Kidney capillary endothelial cell (primary cell): ENCODE measurements around the gene CNTROB.

Experiments
- DNase-seq: peaks from one replicate; pipeline ENCODE4 v3.0.0-alpha.2; 2018; ENCODE audit warnings: low spot score

Gene CNTROB

GRCh38 chr17:7931709-7932482 lies at the start of gene CNTROB, which contains the start of gene TRAPPC1:
Gene CNTROB (plus strand): TSS chr17:7932206. CDS start chr17:7933080, 874 bp downstream.
Gene TRAPPC1 (minus strand): TSS chr17:7931946. CDS start chr17:7931829, 117 bp downstream.
- DNase-seq = peak; percentile 99

GRCh38 chr17:7882629-7883028 lies 49.4 kb upstream of the CNTROB start:
- DNase-seq = no peak

GRCh38 chr17:7883781-7884386 lies 48.1 kb upstream of the CNTROB start:
- DNase-seq = peak; percentile 25

GRCh38 chr17:7884581-7885366 lies 47.2 kb upstream of the CNTROB start:
- DNase-seq = no peak

GRCh38 chr17:7885367-7886226 lies 46.4 kb upstream of the CNTROB start:
- peak; percentile 30 for DNase-seq

- DNase-seq = peak; percentile 47
These were observed 45.6 kb upstream of the CNTROB start for GRCh38 chr17:7886227-7887037.

GRCh38 chr17:7887038-7887481 lies 44.9 kb upstream of the CNTROB start:
- peak; percentile 87 for DNase-seq

GRCh38 chr17:7887482-7888183 lies 44.4 kb upstream of the CNTROB start:
- DNase-seq = peak; percentile 92

GRCh38 chr17:7888184-7888920 lies 43.7 kb upstream of the CNTROB start, which contains the start of gene CHD3:
Gene CHD3 (plus strand): TSS chr17:7888789. CDS start chr17:7889001, 212 bp downstream.
- DNase-seq = peak; percentile 66

- DNase-seq = peak; percentile 95
These were observed 42.6 kb upstream of the CNTROB start for GRCh38 chr17:7889166-7889955.

- DNase-seq = no peak
These were observed 38.7 kb upstream of the CNTROB start for GRCh38 chr17:7893187-7893880.

GRCh38 chr17:7894226-7894625 lies 37.8 kb upstream of the CNTROB start:
- no peak for DNase-seq

- no peak for DNase-seq
These were observed 37.1 kb upstream of the CNTROB start for GRCh38 chr17:7894866-7895265.

- no peak for DNase-seq
These were observed 34.9 kb upstream of the CNTROB start for GRCh38 chr17:7897090-7897489.

- peak; percentile 24 for DNase-seq
These were observed 34.2 kb upstream of the CNTROB start for GRCh38 chr17:7897773-7898172.

- no peak for DNase-seq
These were observed 28.6 kb upstream of the CNTROB start for GRCh38 chr17:7903154-7904103.

GRCh38 chr17:7909089-7909488 lies 22.9 kb upstream of the CNTROB start:
- DNase-seq = no peak
